Mononuclear cell (primary cell): ENCODE results near the gene CYRIA. TPM values are rescaled to one million over a fixed set of nuclear protein-coding genes. Genes with fewer than 3 reads are reported as not detected.

Source experiments
- H3K27me3 ChIP-seq: 2 replicates; pipeline ENCODE4 v1.6.0; 2011; ENCODE audit warnings: low read length, control low read depth; ENCODE audit not compliant: insufficient read depth
- H3K4me1 ChIP-seq: 2 replicates; pipeline ENCODE4 v1.5.1; 2011; ENCODE audit warnings: mild to moderate bottlenecking, low read length, control low read depth; ENCODE audit not compliant: insufficient read depth
- H3K4me3 ChIP-seq: 2 replicates; pipeline ENCODE4 v1.5.1; 2011; ENCODE audit warnings: mild to moderate bottlenecking, low read length, moderate library complexity
- H3K9me3 ChIP-seq: 2 replicates; pipeline ENCODE4 v1.5.1; 2011; ENCODE audit warnings: low read depth, mild to moderate bottlenecking, control low read depth, low read length
- total RNA-seq: library from RNA; depleted of rRNA; stranded (reverse); fragments of >200 nt; gene quantifications from one replicate; pipeline ENCODE4 v1.2.3, GENCODE V29; 2012

CYRIA gene
- total RNA-seq, 1 donor, result 63.3 TPM

GRCh38 chr2:16649353-16650286 lies 16.0 kb downstream of the CYRIA start:
- Histone ChIP-seq H3K9me3 (no peaks in the 10 kb centered on the region), H3K4me1 (peaks cover 58% of the 10 kb centered on the region), H3K4me3 (no peak overlapping the region), H3K27me3 (no peaks in the 10 kb centered on the region)

GRCh38 chr2:16647992-16648617 lies 17.5 kb downstream of the CYRIA start:
- H3K27me3 ChIP-seq, result no peaks in the 10 kb centered on the region
- H3K4me1 ChIP-seq, result peaks cover 43% of the 10 kb centered on the region
- H3K9me3 ChIP-seq, result no peaks in the 10 kb centered on the region
- no peak overlapping the region for H3K4me3 ChIP-seq

GRCh38 chr2:16645775-16646559 lies 19.7 kb downstream of the CYRIA start:
- no peaks in the 10 kb centered on the region for H3K9me3 ChIP-seq
- H3K4me3 ChIP-seq, result no peak overlapping the region
- H3K27me3 ChIP-seq, result no peaks in the 10 kb centered on the region
- peaks cover 39% of the 10 kb centered on the region for H3K4me1 ChIP-seq

DNA sequence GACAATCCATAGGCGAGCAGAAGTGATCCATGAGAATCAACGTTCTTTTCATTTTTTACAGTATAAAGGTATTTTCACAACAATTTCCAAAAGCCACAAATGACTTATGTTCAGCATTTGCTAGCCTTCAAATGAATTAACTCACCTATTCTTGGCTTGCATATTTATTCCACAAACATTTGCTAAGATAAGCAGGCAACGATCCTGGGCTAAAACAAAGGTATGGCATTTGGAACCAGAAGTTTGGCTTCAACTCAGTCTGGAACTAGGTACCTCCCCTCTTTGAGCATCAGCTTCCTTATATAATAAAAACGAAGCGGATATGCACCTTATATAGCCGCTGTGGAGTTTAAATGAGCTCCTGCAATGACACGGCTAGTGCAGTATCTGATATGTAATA lies 20.5 kb downstream of the CYRIA start:
- Histone ChIP-seq H3K4me1 (peaks cover 37% of the 10 kb centered on the region), H3K9me3 (no peaks in the 10 kb centered on the region), H3K4me3 (no peak overlapping the region), H3K27me3 (no peaks in the 10 kb centered on the region)

GRCh38 chr2:16644221-16644925 lies 21.3 kb downstream of the CYRIA start:
- Histone ChIP-seq H3K4me3 (no peak overlapping the region), H3K4me1 (peaks cover 37% of the 10 kb centered on the region)

GRCh38 chr2:16643099-16643498 lies 22.5 kb downstream of the CYRIA start:
- H3K9me3 ChIP-seq, result no peaks in the 10 kb centered on the region
- no peaks in the 10 kb centered on the region for H3K27me3 ChIP-seq
- H3K4me3 ChIP-seq, result no peak overlapping the region
- peaks cover 45% of the 10 kb centered on the region for H3K4me1 ChIP-seq

More at GRCh38 chr2:16644221-16644925, 21.3 kb downstream of the CYRIA start:
- Histone ChIP-seq H3K27me3 (no peaks in the 10 kb centered on the region), H3K9me3 (no peaks in the 10 kb centered on the region)

GRCh38 chr2:16642088-16642487 lies 23.5 kb downstream of the CYRIA start:
- no peaks in the 10 kb centered on the region for H3K27me3 ChIP-seq
- no peaks in the 10 kb centered on the region for H3K9me3 ChIP-seq
- H3K4me1 ChIP-seq, result peaks cover 53% of the 10 kb centered on the region
- no peak overlapping the region for H3K4me3 ChIP-seq

GRCh38 chr2:16641509-16641908 lies 24.1 kb downstream of the CYRIA start:
- peaks cover 56% of the 10 kb centered on the region for H3K4me1 ChIP-seq

GRCh38 chr2:16640867-16641266 lies 24.8 kb downstream of the CYRIA start:
- H3K9me3 ChIP-seq, result no peaks in the 10 kb centered on the region
- peaks cover 62% of the 10 kb centered on the region for H3K4me1 ChIP-seq
- H3K27me3 ChIP-seq, result no peaks in the 10 kb centered on the region
- no peak overlapping the region for H3K4me3 ChIP-seq

More at GRCh38 chr2:16641509-16641908, 24.1 kb downstream of the CYRIA start:
- Histone ChIP-seq H3K27me3 (no peaks in the 10 kb centered on the region), H3K9me3 (no peaks in the 10 kb centered on the region), H3K4me3 (no peak overlapping the region)

DNA sequence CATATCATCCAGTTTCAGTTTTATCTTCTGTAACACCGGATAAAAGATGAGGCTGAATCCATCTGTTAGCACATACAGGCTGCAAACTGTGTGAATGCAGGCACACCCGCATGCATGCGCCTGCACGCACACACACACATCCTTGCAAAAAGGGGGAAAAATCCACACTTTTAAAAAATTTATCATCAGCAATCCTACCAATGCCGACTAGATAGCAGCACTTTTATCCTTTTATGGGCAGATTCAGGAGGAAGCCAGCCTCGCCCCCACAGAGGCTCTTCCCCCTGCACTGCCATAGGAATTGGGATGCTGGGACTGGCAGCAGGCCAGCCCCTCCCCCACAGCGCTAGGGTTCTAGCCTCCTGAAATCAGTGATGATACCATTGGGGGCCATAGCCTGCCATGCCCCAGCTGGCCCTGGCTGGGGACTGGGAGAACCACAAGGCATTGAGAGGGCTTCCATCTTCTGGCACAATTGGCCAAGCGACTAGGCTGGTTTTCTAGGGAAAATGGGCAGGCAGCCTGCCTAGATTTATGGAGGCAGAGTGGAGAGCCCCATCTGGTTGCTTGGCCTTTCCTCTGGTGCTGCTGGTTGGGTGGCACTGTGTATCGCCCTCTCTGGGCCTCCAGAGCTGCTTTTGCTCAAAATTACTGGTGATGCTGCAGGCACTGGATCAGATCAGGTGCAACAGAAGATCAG lies 25.5 kb downstream of the CYRIA start:
- H3K27me3 ChIP-seq, result no peaks in the 10 kb centered on the region
- H3K4me1 ChIP-seq, result peaks cover 69% of the 10 kb centered on the region
- H3K4me3 ChIP-seq, result no peak overlapping the region
- no peaks in the 10 kb centered on the region for H3K9me3 ChIP-seq

- Histone ChIP-seq H3K27me3 (no peaks in the 10 kb centered on the region), H3K4me1 (peaks cover 73% of the 10 kb centered on the region)
Observed at GRCh38 chr2:16639431-16639830, 26.2 kb downstream of the CYRIA start.

GRCh38 chr2:16638946-16639345 lies 26.7 kb downstream of the CYRIA start:
- no peaks in the 10 kb centered on the region for H3K9me3 ChIP-seq
- H3K27me3 ChIP-seq, result no peaks in the 10 kb centered on the region
- H3K4me3 ChIP-seq, result no peak overlapping the region
- H3K4me1 ChIP-seq, result peaks cover 78% of the 10 kb centered on the region

More at GRCh38 chr2:16639431-16639830, 26.2 kb downstream of the CYRIA start:
- H3K9me3 ChIP-seq, result no peaks in the 10 kb centered on the region
- H3K4me3 ChIP-seq, result no peak overlapping the region

DNA sequence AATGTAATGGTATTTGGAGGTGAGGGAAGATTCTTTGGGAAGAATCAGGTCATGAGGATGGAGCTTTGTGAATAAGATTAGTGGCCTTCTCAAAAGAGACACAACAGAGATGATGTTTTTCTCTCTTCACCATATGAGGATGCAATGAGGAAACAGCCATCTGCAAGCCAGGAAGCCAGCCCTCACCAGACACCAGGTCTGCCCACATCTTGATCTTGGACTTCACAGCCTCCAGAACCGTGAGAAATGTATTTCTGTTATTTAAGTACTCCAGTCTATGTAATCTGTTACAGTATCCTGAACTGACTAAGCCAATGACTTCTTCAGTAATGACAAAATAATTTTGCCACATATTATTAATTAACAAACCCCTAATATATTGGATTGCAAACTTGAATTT lies 28.3 kb downstream of the CYRIA start:
- Histone ChIP-seq H3K4me1 (peaks cover 90% of the 10 kb centered on the region), H3K27me3 (no peaks in the 10 kb centered on the region), H3K9me3 (no peaks in the 10 kb centered on the region), H3K4me3 (no peak overlapping the region)
